Measurements from ENCODE around the gene REM2. TPM values are rescaled to one million over a fixed set of nuclear protein-coding genes. Genes with fewer than 3 reads are reported as not detected.

Gene REM2
- total and polyA plus RNA-seq, 2 of the 4 experiments (the other 2 are of a cell fraction): under 0.01 to 0.07 TPM

- TF ChIP-seq BHLHE40 (IDR thresholded peaks at IDR 0.05; ENCODE audit: low read depth, low read length): no peak
- TF ChIP-seq, protein P1, sequence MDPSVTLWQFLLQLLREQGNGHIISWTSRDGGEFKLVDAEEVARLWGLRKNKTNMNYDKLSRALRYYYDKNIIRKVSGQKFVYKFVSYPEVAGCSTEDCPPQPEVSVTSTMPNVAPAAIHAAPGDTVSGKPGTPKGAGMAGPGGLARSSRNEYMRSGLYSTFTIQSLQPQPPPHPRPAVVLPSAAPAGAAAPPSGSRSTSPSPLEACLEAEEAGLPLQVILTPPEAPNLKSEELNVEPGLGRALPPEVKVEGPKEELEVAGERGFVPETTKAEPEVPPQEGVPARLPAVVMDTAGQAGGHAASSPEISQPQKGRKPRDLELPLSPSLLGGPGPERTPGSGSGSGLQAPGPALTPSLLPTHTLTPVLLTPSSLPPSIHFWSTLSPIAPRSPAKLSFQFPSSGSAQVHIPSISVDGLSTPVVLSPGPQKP (IDR thresholded peaks at IDR 0.05; ENCODE audit: borderline replicate concordance, low read depth, low read length): no peak
- TF ChIP-seq MXI1 (IDR thresholded peaks at IDR 0.05; ENCODE audit: borderline replicate concordance, low read depth, low read length): no peak
- no peak for TF ChIP-seq FOS (IDR thresholded peaks at IDR 0.05; ENCODE audit: low read depth, low read length)
- TF ChIP-seq MAFK (IDR thresholded peaks at IDR 0.05; ENCODE audit: low read depth, low read length): no peak
- TF ChIP-seq NFE2L2 (IDR thresholded peaks at IDR 0.05; ENCODE audit: low read depth, low read length): no peak
Measured at GRCh38 chr14:22835505-22835904, 47.5 kb upstream of the REM2 start (continued).
